Smooth muscle cell (in vitro differentiated cells): ENCODE measurements around the gene MCM6. TPM values are rescaled to one million over a fixed set of nuclear protein-coding genes. Genes with fewer than 3 reads are reported as not detected.

ENCODE experiments used
- DNase-seq: peaks from one replicate; lab custom pipeline; 2025; ENCODE audit not compliant: unreplicated experiment; lab: John Stamatoyannopoulos, UW
- H2AFZ ChIP-seq: fragments of 200-600 bp; sonication (generic); 2 replicates; pipeline ENCODE4 v1.6.0; 2016; ENCODE audit warnings: antibody characterized with exemption, low read depth, mild to moderate bottlenecking
- H3F3A ChIP-seq: fragments of 200-600 bp; sonication (generic); 2 replicates; pipeline ENCODE4 v1.6.0; 2017; ENCODE audit warnings: antibody characterized with exemption, low read depth
- H3K27ac ChIP-seq: fragments of 200-600 bp; sonication (generic); 2 replicates; pipeline ENCODE4 v1.5.1; 2016; ENCODE audit warnings: low read depth, mild to moderate bottlenecking
- H3K27me3 ChIP-seq: fragments of 200-600 bp; sonication (generic); 2 replicates; pipeline ENCODE4 v1.6.1; 2016; ENCODE audit warnings: low read depth, mild to moderate bottlenecking
- H3K36me3 ChIP-seq: fragments of 200-600 bp; sonication (generic); 2 replicates; pipeline ENCODE4 v1.5.1; 2016; ENCODE audit warnings: low read depth
- H3K4me1 ChIP-seq: fragments of 200-600 bp; sonication (generic); 2 replicates; pipeline ENCODE4 v1.5.1; 2016; ENCODE audit warnings: low read depth
- H3K4me2 ChIP-seq: fragments of 200-600 bp; sonication (generic); 2 replicates; pipeline ENCODE4 v1.6.0; 2016; ENCODE audit warnings: mild to moderate bottlenecking
- H3K4me3 ChIP-seq: fragments of 200-600 bp; sonication (generic); 2 replicates; pipeline ENCODE4 v1.5.1; 2016; ENCODE audit warnings: mild to moderate bottlenecking
- H3K79me2 ChIP-seq: fragments of 200-600 bp; sonication (generic); 2 replicates; pipeline ENCODE4 v1.6.0; 2016; ENCODE audit warnings: low read depth, mild to moderate bottlenecking
- H3K9ac ChIP-seq: fragments of 200-600 bp; sonication (generic); 2 replicates; pipeline ENCODE4 v1.6.0; 2016; ENCODE audit warnings: low read depth
- H3K9me3 ChIP-seq: fragments of 200-600 bp; sonication (generic); replicated peaks from 2 replicates; pipeline ENCODE4 v1.5.1; 2016; ENCODE audit warnings: low read depth
- H4K20me1 ChIP-seq: fragments of 200-600 bp; sonication (generic); 2 replicates; pipeline ENCODE4 v1.6.0; 2016; ENCODE audit warnings: low read depth
- CTCF ChIP-seq: fragments of 200-600 bp; sonication (generic); IDR thresholded peaks from 2 replicates; pipeline ENCODE4 v1.5.1; 2017; ENCODE audit warnings: borderline replicate concordance, mild to moderate bottlenecking, antibody characterized with exemption; ENCODE audit not compliant: insufficient read depth, poor library complexity, severe bottlenecking
- WGBS: methylation state at CpG from one replicate; pipeline ENCODE4 v1.1.7; 2016; ENCODE audit warnings: low lambda C conversion rate; 5-methylcytosine and 5-hydroxymethylcytosine counted together
- polyA plus RNA-seq: library from polyadenylated mRNA; unstranded; fragments of >200 nt; fragmentation: Nextera tagmentation; extraction: Ambion mirVana; gene quantifications from 2 replicates; pipeline ENCODE4 v1.2.1, GENCODE V29; 2016
- small RNA-seq: library from RNA; depleted of rRNA; stranded (forward); fragments of <200 nt; gene quantifications from one replicate; pipeline ENCODE3, GENCODE V24; 2014
- total RNA-seq: library from RNA; depleted of rRNA; stranded (reverse); fragments of >200 nt; gene quantifications from 2 replicates; pipeline ENCODE4 v1.2.3, GENCODE V29; 2014

Gene MCM6
- total and polyA plus RNA-seq, 2 experiments from 2014 or later, result 17.3 to 19.0 TPM

- Histone ChIP-seq H4K20me1 (no peaks in the 10 kb centered on the region), H3K36me3 (no peaks in the 10 kb centered on the region), H3K4me3 (no peak overlapping the region), H3K4me2 (no peak overlapping the region), H3K4me1 (no peaks in the 10 kb centered on the region), H3K9ac (no peak overlapping the region), H3K27me3 (no peaks in the 10 kb centered on the region), H2AFZ (no peak overlapping the region), H3K27ac (no peak overlapping the region), H3K79me2 (no peaks in the 10 kb centered on the region), H3K9me3 (no peaks in the 10 kb centered on the region), H3F3A (no peaks in the 10 kb centered on the region)
- WGBS, result 85% methylated on average over 7 of the region's 7 CpGs
- TF ChIP-seq CTCF, result no peak
- DNase-seq, result no peak
Measured at GRCh38 chr2:135792401-135793150, 83.7 kb downstream of the MCM6 start.

- DNase-seq, result no peak
- no peaks in the 10 kb centered on the region for H3K27me3 ChIP-seq
- no peak overlapping the region for H3K9ac ChIP-seq
- TF ChIP-seq CTCF, result no peak
- H3K27ac ChIP-seq, result no peak overlapping the region
- no peaks in the 10 kb centered on the region for H3K79me2 ChIP-seq
- no peaks in the 10 kb centered on the region for H4K20me1 ChIP-seq
- H3K4me3 ChIP-seq, result no peak overlapping the region
- H2AFZ ChIP-seq, result no peak overlapping the region
- H3K4me1 ChIP-seq, result no peaks in the 10 kb centered on the region
- H3K9me3 ChIP-seq, result no peaks in the 10 kb centered on the region
- 96% methylated on average over 2 of the region's 2 CpGs for WGBS
- no peaks in the 10 kb centered on the region for H3K36me3 ChIP-seq
- H3K4me2 ChIP-seq, result no peak overlapping the region
- no peaks in the 10 kb centered on the region for H3F3A ChIP-seq
Measured at GRCh38 chr2:135791418-135792190, 84.6 kb downstream of the MCM6 start.

GRCh38 chr2:135790423-135790822 lies 85.8 kb downstream of the MCM6 start:
- peaks cover 5% of the 10 kb centered on the region for H3K36me3 ChIP-seq
- peaks cover 3% of the 10 kb centered on the region for H3K9me3 ChIP-seq
- H3K4me2 ChIP-seq, result no peak overlapping the region
- no peak overlapping the region for H3K4me3 ChIP-seq
- no peaks in the 10 kb centered on the region for H3K27me3 ChIP-seq
- H3K9ac ChIP-seq, result no peak overlapping the region
- no peaks in the 10 kb centered on the region for H3F3A ChIP-seq
- no peaks in the 10 kb centered on the region for H4K20me1 ChIP-seq
- no peaks in the 10 kb centered on the region for H3K4me1 ChIP-seq
- no peak for DNase-seq
- H3K27ac ChIP-seq, result no peak overlapping the region
- WGBS, result 97% methylated on average over 10 of the region's 10 CpGs
- no peaks in the 10 kb centered on the region for H3K79me2 ChIP-seq
- H2AFZ ChIP-seq, result no peak overlapping the region
- TF ChIP-seq CTCF, result no peak

Small RNA genes lying within 50 kb of the gene (small RNA-seq; reads per million reads assigned to genes)
- not detected for gene RF00019

Other genes with a start within 250 kb of the MCM6 start
- 80.7 and 87.1 TPM in 2 replicates for gene UBXN4, start 134.6 kb downstream of the MCM6 start, total RNA-seq
- gene UBXN4, start 134.6 kb downstream of the MCM6 start, polyA plus RNA-seq, result 130 and 164 TPM in 2 replicates
- 0.04 and 0.31 TPM in 2 replicates for gene LCT, start 39.3 kb downstream of the MCM6 start, total RNA-seq
- 0.25 TPM in 1 of 2 replicates, not detected in the other for gene LCT, start 39.3 kb downstream of the MCM6 start, polyA plus RNA-seq
- 112 and 121 TPM in 2 replicates for gene DARS1, start 109.2 kb upstream of the MCM6 start, total RNA-seq
- 110 and 119 TPM in 2 replicates for gene DARS1, start 109.2 kb upstream of the MCM6 start, polyA plus RNA-seq
- 3.7 and 4.0 TPM in 2 replicates for gene CXCR4, start 241.7 kb upstream of the MCM6 start, total RNA-seq
- gene CXCR4, start 241.7 kb upstream of the MCM6 start, polyA plus RNA-seq, result 2.1 and 2.8 TPM in 2 replicates